DLD1 (cell line): ENCODE data around the gene PRSS53.
"Not testable (repeated sequence)": the region's sequence is repeated elsewhere in the genome, so short reads cannot be mapped to it uniquely, and the experiment has no call there.

ENCODE experiments used
- in situ Hi-C: cut with HindIII; loops from 2 replicates; pipeline ENCODE4 v1.10.0; 2017; ENCODE audit warnings: low sequenced_read_pairs

Gene PRSS53

DNA sequence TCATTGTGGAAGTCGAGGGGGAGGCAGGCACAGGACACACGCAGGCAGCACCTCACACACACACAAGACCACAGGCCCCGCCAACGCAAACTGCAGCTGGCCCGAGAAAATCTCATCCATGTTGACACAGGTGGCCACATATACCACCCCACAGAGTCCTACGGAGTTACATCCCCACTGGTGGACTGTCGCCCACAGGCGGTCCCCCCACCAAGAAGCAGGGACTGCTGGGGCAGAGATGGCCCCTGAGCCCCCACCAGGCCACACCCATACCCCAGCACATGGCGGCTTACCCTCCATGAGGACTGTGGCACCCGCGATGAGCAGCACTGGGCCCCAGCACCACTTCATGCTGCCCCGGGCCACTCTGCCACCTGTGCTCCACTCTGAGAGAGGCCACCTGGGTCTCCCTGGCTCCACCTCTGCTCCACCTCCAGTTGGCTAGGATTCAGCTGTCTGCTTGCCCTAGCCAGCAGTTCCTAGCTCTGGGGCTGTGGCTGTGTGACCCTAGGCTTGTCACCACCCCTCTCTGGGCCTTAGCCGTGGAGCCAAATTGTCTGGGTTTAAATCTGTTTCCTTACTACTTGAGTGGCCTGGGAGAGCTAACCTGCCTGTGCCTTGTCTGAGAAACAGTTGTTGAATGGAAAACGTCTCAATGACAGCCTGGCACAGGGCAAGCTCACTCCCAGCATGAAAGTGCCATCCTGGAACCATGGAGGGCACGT, at the start of gene PRSS53:
Gene PRSS53 (minus strand): TSS at position 485 of the 725 bp plus-strand sequence. CDS start 134 bp downstream, at position 351.
- in situ Hi-C loops: no loop called here

DNA sequence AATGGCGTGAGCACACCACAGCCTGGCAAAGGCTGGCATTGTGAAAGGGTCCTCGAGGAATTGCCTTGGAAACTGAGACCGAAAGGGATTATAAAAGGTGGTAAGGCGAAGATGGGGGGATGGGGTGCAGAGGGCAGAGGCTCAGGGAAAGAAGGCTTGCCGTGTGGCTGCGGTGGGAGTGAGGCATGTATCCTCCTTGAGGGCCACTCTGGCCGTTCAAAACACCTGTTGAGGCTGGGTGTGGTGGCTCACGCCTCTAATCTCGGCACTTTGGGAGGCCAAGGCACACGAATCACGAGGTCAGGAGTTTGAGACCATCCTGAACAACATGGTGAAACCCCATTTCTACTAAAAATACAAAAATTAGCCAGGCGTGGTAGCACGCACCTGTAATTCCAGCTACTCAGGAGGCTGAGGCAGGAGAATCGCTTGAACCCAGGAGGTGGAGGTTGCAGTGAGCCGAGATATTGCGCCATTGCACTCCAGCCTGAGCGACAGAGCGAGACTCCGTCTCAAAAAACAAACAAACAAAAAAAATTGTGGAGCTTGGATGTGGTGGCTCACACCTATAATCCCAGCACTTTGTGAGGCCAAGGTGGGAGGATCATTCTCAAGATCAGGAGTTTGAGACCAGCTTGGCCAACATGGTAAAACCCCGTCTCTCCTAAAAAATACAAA, 48.2 kb upstream of the PRSS53 start:
- in situ Hi-C loops: not testable (repeated sequence)

DNA sequence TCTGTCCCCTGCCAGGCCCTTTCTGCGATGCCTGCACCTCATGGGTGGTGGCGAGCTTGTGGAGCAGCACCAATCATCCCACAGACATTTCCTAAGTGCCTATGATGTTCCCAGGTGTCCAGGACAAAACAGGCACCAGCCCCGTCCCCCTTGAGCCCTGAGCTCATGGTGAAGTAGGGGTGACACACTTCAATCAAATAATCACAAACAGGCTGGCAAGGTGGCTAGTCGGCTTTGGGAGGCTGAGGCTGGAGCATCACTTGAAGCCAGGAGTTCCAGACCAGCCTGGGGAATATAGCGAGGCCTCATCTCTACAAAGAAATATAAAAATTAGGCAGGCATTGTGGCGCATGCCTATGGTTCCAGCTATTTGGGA, 47.5 kb upstream of the PRSS53 start:
- in situ Hi-C loops: no loop called here

DNA sequence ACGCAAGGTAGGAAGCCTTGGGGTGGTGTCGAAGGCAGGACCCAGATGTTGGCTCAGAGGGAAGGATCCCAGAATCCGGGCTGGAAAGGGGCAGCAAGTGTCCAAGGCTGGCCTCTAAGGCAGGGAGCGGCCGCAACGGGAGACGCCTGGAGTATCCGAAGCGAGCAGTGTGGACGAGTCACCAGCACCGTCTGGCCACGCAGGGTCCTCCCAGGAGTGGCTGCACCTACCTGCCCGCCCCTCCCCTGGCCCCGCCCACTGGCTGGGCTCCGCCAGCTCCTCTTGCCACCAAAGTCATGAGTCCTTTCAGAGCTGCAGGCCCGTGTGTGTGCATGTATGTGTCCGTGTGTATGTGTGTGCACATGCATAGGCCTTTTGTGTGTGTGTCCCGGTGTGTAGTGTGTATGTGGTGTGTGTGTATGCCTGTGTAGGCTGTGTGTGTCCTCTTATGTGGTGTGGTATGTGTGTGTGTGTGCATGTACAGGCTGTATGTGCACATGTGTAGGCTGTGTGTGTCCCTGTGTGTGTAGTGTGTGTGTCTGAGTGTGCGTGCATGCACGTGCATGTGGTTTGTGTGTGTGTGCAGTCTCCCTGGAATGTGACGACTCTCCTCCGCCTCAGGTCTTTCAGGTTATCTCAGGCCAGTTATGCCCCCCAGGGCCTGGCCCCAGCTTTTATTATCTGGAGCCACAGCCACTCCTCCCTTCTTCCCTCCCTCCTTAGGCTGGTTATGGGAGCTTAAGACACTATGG, 47.0 kb upstream of the PRSS53 start, which contains the start of gene PRSS8:
Gene PRSS8 (minus strand): TSS at position 193 of the 752 bp plus-strand sequence. CDS start 229 bp downstream, outside the sequence.
- in situ Hi-C loops: no loop called here

DNA sequence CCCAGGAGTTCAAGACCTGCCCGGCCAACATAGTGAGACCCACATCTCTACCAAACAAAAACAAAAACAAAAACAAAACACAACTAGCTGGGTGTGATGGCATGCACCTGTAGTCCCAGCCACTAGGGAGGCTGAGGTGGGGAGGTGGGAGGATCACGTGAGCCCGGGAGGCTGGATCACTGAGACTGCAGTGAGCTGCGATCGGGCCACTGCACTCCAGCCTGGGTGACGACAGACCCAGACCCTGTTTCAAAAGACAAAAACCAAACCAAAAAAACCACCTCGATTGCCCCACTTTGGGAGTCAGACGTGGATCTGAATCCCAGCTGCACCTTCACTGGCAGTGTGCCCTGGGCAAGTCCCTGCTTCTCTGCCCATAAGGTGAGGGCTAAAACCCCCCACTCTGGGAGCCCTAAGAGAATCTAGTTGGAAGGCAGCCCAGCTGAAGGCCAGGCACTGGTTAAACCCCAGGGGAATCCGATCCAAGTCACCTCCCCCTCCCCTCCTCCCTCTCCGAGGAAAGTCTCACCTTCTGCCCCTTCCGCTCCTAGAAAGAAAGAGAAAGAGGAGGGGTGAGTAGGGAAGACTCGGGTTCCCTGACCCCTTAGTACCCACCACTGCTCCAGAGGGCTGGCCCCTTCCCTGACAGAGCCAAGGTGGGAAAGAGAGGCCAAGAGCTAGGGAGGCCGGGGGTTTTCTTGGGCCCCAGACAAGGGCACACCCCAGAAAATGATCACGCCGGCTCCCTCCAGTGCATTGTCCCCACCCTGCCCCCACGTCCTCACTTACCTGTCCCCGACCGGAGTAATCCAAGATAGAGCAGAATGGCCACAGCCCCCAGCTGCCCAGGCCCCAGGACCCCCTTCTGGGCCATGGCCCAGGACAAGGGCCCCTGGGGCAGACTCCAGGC, 46.1 kb upstream of the PRSS53 start:
- in situ Hi-C loops: no loop called here

DNA sequence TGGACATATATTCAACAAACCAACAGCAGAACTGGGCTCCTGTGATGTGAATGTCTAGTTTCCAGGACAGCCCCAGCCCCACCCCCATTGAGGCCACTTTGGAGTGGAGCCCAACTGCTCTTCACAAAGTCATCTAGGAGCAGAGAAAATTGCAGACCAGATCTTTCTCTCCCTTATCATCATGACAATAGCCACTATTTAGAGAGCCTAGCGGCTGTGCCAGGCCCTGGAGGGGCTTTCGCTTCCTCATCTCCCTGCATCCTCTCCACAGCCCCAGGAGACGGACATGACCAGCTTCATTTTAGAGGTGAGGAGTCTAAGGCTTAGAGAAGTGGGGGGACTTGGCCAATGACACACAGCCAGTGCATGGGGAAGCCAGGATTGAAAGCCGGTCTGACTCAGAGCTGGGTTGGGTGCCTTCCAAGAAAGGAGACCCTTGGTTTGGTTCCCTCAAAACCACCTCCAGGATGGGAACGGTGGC, 45.4 kb upstream of the PRSS53 start:
- in situ Hi-C loops: no loop called here

DNA sequence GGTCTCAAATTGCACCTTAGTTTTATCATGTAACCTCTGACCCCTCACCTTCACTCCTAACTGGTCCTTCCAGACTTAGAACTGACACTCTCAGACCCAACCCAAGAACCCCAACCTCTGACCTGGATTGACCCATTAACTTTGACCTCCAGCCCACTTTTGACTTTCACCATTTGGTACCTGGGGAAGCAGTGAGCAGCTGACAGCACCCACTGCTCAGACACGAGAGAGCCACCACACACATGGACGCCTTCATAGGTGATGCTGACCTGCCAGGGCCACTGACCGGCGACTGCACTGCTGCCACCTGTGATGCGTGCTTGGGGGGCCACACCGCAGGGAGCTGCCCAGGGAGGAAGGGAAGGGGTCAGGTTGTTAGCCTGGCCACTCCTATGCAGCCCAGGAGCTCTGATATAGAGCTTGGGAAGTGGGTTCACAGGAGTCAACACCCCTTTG, 44.3 kb upstream of the PRSS53 start:
- in situ Hi-C loops: no loop called here

DNA sequence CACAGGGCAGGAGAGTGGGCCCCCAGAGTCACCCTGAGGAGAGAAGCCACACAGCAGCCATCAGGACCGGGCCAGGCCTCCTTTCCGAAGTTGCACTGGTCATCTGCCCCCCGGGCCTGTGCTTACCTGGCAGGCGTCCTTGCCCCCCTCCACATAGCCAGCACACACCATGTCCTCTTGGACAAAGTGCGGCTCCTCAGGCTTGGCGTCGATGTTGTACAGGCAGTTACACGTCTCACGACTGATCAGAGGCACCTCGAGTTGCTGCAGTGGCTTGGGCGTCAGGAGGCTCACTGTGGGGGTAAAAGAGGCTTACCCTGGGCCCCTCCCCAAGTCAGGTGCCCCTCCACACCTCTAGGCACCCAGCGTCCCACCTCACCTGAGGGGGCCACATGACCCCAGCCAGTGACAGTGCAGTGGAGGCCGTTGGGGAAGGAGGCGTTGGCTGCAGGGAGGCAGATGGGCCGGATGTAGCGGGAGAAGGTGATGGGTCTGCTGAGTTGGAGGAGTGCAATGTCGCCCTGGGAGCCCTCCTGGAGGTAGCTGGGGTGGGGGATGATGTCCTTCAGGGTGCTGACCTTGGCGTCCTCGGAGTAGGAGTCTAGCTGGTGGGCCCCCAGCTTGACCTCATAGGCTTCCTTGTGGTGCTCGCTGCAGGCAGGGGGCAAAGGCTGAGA, 43.7 kb upstream of the PRSS53 start:
- in situ Hi-C loops: no loop called here

DNA sequence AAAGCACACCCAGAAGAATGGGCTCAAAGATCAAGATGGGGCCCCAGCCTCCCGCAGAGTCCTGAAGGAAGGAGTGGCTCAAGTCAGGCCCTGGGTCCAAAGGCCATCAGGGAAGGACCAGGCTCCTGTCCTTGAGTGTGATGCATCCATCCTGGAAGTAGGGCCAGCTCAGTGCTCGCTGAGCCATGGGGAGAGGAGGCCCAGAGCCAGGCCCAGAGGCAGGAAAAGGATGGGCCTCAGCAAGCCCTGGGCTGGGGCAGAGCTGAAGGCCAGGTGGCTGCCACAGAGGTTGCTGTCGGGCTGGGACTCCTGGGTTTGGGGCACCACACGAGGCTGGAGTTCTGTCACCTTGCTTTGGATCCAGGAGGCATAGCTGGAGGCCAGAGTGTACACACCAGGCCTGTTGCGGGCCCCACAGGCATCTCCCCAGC, 43.1 kb upstream of the PRSS53 start:
- in situ Hi-C loops: no loop called here

DNA sequence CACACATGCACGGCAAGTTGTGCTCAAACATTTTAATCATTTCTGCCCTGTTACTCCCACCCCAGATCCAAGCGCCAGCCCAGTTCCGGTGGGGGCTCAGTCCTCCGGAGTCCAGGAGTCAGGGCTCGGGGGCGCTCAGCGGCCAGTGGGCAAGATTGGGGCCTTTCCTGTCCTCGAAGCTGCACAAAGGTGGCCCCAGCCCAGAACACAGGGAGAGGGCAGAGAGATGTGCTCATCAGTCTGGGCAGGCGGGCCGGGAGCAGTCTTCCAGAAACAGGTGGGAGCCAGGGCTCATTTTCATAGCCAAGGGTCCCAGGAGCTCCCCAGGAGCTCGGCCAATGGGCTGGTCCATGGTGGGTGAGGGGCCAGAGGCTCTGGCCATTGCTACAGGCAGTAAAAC, 42.7 kb upstream of the PRSS53 start:
- in situ Hi-C loops: no loop called here

DNA sequence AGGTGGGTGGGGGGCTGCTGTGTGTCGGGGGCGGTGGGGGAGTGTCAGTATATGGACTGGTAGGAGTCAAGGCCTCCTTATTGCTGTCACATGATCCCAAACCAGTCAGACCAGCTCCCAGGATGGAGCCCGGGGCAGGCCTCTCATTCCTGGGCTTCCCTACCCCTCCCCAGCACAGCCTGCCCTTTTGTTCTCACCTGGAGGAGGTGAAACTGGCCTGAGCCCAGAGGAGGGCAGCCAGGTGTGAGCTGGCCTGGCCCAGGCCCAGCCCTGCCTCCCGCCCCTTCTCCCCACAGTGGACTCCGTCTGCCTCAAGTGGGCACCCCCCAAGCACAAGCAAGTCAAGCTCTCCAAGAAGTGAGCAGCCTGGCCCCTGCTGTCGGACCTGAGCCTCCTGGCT, 42.2 kb upstream of the PRSS53 start:
- in situ Hi-C loops: no loop called here

DNA sequence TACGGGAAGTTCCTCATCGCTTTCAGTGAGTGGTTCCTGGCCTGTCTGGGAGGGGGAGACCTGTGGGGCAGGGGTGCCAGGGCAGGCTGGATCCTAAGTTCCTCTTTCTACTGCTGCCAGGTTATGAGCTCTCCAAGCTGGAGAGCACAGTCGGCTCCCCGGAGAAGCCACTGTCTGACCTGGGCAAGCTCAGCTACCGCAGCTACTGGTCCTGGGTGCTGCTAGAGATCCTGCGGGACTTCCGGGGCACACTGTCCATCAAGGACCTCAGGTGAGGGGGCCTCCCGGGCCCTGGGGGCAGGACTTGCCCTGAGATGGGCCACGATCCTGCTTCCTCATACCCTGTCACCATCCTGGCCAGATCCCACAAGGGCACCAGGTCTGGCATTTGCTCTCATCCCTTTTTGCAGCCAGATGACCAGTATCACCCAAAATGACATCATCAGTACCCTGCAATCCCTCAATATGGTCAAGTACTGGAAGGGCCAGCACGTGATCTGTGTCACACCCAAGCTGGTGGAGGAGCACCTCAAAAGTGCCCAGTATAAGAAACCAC, 41.7 kb upstream of the PRSS53 start:
- in situ Hi-C loops: no loop called here

DNA sequence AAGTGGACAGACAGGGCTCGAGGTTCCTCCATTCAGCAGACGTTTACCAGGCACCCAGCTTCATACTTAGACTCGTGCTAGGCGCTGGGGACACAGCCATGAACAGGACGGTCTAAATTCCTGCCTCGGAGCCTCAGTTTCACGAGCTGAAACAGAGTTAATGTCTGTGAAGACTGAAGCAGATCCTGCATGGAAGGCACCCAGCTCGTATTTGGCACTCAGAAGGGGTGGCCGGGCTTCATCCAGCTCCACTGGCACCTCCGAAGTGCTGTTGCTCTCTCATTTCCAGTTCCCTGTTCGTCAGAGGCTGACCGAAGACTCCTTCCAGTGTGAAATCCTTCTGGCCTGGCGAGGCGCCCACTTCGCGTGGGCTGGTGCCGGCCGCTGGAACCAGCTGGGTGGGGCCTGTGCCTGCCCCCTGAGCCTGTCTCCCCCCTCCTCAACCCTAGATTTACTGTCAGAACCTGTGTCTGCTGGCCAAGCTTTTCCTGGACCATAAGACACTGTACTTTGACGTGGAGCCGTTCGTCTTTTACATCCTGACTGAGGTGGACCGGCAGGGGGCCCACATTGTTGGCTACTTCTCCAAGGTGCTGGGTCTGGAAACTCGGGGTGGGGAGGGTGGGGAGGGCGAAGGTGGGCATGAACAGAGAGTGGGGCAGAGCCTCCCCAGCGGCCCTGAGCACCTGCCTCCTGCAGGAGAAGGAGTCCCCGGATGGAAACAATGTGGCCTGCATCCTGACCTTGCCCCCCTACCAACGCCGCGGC, 41.0 kb upstream of the PRSS53 start:
- in situ Hi-C loops: no loop called here

DNA sequence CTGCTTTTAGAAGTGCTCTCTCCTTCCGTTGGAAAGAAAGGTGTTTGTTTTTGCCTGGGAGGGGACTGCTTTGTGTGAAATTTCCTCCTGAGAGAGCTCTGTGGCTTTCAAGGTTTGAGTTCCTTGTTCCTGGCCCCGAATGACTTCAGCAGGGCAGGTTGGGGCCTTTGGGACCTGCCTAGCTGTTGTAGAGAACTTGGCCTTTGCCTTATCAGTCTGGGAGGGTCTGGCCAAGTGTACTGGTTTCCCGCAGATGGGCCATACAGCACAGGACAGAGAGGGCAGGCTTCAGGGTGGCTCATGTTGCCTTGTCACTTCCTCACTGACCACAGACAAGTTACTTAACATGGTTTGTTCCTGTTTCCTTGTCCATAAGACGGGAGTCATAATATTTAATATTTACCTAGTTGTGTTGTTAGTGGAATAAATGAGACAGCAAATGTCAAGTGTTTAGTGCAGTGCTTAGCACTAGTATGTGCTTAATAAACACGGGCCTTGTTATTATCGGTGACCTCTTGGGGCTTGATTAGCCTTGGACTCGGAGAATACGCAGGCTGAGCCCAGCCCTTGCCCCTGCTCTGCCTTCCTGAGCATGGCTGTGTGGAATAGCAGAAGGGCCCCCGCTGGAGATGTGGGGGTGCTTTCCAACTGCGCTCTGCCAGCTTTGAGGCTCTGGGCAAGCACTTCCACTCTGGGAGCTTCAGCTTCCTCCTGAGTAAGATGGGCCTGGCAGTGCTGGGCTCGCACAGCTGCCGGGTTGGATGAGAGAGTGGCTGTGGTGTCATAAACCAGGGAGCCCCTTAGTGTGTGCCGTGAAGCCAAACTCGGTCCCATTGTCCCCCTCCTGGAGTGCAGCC, 40.2 kb upstream of the PRSS53 start:
- in situ Hi-C loops: no loop called here

DNA sequence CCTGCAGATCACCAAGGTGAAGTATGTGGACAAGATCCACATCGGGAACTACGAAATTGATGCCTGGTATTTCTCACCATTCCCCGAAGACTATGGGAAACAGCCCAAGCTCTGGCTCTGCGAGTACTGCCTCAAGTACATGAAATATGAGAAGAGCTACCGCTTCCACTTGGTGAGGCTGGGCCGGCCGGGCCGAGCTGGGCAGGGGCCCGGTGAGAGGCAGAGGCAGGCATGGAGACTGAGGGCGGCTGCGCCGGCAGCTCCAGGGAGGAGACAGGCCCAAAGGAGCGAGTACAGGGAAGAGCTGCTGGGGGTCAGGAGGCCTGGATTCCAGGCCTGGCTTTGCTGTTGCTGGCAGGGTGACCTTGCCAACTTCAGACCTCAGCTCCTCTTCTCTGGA, 38.4 kb upstream of the PRSS53 start:
- in situ Hi-C loops: no loop called here

DNA sequence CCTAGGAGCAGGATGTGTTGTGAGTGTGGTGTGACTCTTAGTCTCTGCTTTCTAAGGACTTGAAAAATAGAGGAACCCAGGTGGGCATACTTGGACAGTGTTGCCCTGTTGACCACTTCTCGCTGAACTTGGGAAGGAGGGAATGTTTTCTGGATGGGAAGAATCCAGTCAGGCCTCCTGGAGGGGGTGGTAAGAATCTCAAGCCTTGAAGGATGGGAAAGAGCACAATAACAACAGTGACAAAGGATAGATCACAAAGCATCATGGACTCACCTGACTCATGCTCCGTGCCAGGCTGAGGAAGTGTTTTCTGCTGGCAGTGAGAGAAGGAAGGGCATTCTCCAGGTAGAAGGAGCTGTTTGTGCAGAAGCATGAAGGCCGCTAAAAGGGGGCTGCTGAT, 37.1 kb upstream of the PRSS53 start:
- in situ Hi-C loops: no loop called here

DNA sequence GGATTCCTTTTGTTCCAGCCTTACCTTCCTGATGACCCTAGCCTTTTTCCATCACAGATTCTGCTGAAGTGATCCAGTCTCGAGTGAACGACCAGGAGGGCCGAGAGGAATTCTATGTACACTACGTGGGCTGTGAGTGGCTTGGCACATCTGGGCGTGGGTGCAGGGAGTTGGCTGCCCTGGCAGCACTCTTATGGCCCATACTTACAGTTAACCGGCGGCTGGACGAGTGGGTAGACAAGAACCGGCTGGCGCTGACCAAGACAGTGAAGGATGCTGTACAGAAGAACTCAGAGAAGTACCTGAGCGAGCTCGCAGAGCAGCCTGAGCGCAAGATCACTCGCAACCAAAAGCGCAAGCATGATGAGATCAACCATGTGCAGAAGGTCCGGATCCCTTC, 31.4 kb upstream of the PRSS53 start:
- in situ Hi-C loops: no loop called here
